HG03159 (cell line): Measurements from ENCODE around the gene ZNF766.
"Not testable (repeated sequence)": the region's sequence is repeated elsewhere in the genome, so short reads cannot be mapped to it uniquely, and the experiment has no call there.

Experiments used
- ATAC-seq: cut with Tn5 transposase; IDR thresholded peaks from one replicate; pipeline ENCODE4 v1.9.1; 2021; ENCODE audit warnings: mild to moderate bottlenecking, moderate library complexity; ENCODE audit not compliant: unreplicated experiment

ZNF766 gene

GRCh38 chr19:52269338-52270261 lies at the start of gene ZNF766:
TSS of gene ZNF766 (plus strand) at chr19:52269587. CDS start at chr19:52269614, 27 bp downstream.
- peak; percentile 98 for ATAC-seq

- ATAC-seq: no peak
Measured at GRCh38 chr19:52219611-52220010, 49.8 kb upstream of the ZNF766 start.

- ATAC-seq: no peak
Measured at GRCh38 chr19:52221031-52221430, 48.4 kb upstream of the ZNF766 start.

- ATAC-seq: no peak
Measured at GRCh38 chr19:52221831-52222375, 47.5 kb upstream of the ZNF766 start.

GRCh38 chr19:52224211-52224610 lies 45.2 kb upstream of the ZNF766 start:
- ATAC-seq: no peak

- ATAC-seq: no peak
Measured at GRCh38 chr19:52226652-52227051, 42.7 kb upstream of the ZNF766 start.

GRCh38 chr19:52227196-52227940 lies 42.0 kb upstream of the ZNF766 start:
- no peak for ATAC-seq

GRCh38 chr19:52227980-52228379 lies 41.4 kb upstream of the ZNF766 start:
- no peak for ATAC-seq

- no peak for ATAC-seq
Measured at GRCh38 chr19:52229524-52229923, 39.9 kb upstream of the ZNF766 start.

- no peak for ATAC-seq
Measured at GRCh38 chr19:52230685-52231084, 38.7 kb upstream of the ZNF766 start.

GRCh38 chr19:52231154-52231910 lies 38.1 kb upstream of the ZNF766 start:
- ATAC-seq: no peak

GRCh38 chr19:52234406-52234805 lies 35.0 kb upstream of the ZNF766 start:
- ATAC-seq: no peak

GRCh38 chr19:52237197-52237596 lies 32.2 kb upstream of the ZNF766 start:
- no peak for ATAC-seq

GRCh38 chr19:52237771-52238400 lies 31.5 kb upstream of the ZNF766 start:
- ATAC-seq: no peak

- no peak for ATAC-seq
Measured at GRCh38 chr19:52244021-52244420, 25.4 kb upstream of the ZNF766 start.

GRCh38 chr19:52248241-52248640 lies 21.1 kb upstream of the ZNF766 start:
- no peak for ATAC-seq

- no peak for ATAC-seq
Measured at GRCh38 chr19:52258426-52258825, 11.0 kb upstream of the ZNF766 start.

GRCh38 chr19:52265556-52265955 lies 3.8 kb upstream of the ZNF766 start:
- not testable (repeated sequence) for ATAC-seq

GRCh38 chr19:52270266-52270885 lies 989 bp downstream of the ZNF766 start:
- ATAC-seq: no peak

- no peak for ATAC-seq
Measured at GRCh38 chr19:52273301-52273700, 3.9 kb downstream of the ZNF766 start.
